Keratinocyte (primary cell): ENCODE measurements around the gene HHIP. TPM values are rescaled to one million over a fixed set of nuclear protein-coding genes. Genes with fewer than 3 reads are reported as not detected.

Experiments
- DNase-seq: peaks from one replicate; pipeline ENCODE4 v3.0.0-alpha.2; 2011; ENCODE audit warnings: low read depth, missing footprints, low spot score
- FAIRE-seq: peaks from 2 replicates; lab custom pipeline; 2011; peaks lifted over from hg19 to GRCh38; lab: Jason Lieb, UNC
- H2AFZ ChIP-seq: 2 replicates; pipeline ENCODE4 v1.6.0; 2012; ENCODE audit warnings: low read length, control low read depth, inconsistent platforms; ENCODE audit not compliant: control insufficient read depth
- H3K27ac ChIP-seq: 2 replicates; pipeline ENCODE4 v1.5.1; 2011; ENCODE audit warnings: low read length; ENCODE audit not compliant: control insufficient read depth, insufficient read depth
- H3K27me3 ChIP-seq: 3 replicates; pipeline ENCODE4 v1.6.0; 2011; ENCODE audit warnings: low read length; ENCODE audit not compliant: control insufficient read depth, insufficient read depth; ENCODE audit errors: extremely low read depth
- H3K36me3 ChIP-seq, 2 experiments: 2 replicates in 1 of 2; 3 replicates in 1 of 2; pipeline ENCODE4 v1.5.1; 2011; ENCODE audit warnings: low read length in 2 of 2, mild to moderate bottlenecking in 1 of 2; ENCODE audit not compliant: control insufficient read depth in 2 of 2, insufficient read depth in 2 of 2; ENCODE audit errors: extremely low read depth in 1 of 2
- H3K4me1 ChIP-seq: 3 replicates; pipeline ENCODE4 v1.5.1; 2011; ENCODE audit warnings: low read length; ENCODE audit not compliant: control insufficient read depth, insufficient read depth; ENCODE audit errors: extremely low read depth
- H3K4me2 ChIP-seq: 3 replicates; pipeline ENCODE4 v1.6.0; 2011; ENCODE audit warnings: low read depth, low read length; ENCODE audit not compliant: control insufficient read depth, insufficient read depth; ENCODE audit errors: extremely low read depth
- H3K4me3 ChIP-seq, 3 experiments: fragments of 200-600 bp in 1 of 3; sonication (generic) in 1 of 3; 2 replicates in 2 of 3; 3 replicates in 1 of 3; pipeline ENCODE4 v1.5.1; 2011 to 2016; ENCODE audit warnings: low read length in 3 of 3, mild to moderate bottlenecking in 3 of 3, control low read depth in 2 of 3, inconsistent platforms in 1 of 3, low read depth in 1 of 3, mixed read lengths in 1 of 3, mixed run types in 1 of 3, moderate library complexity in 1 of 3; ENCODE audit not compliant: control insufficient read depth in 2 of 3, insufficient read depth in 2 of 3; ENCODE audit errors: extremely low read depth in 1 of 3
- H3K79me2 ChIP-seq: 2 replicates; pipeline ENCODE4 v1.6.0; 2012; ENCODE audit warnings: low read length; ENCODE audit not compliant: control insufficient read depth, insufficient read depth
- H3K9ac ChIP-seq: 3 replicates; pipeline ENCODE4 v1.6.0; 2011; ENCODE audit warnings: low read length; ENCODE audit not compliant: control insufficient read depth, insufficient read depth; ENCODE audit errors: extremely low read depth
- H3K9me1 ChIP-seq: 3 replicates; pipeline ENCODE4 v1.6.0; 2011; ENCODE audit warnings: low read length; ENCODE audit not compliant: control insufficient read depth, insufficient read depth; ENCODE audit errors: extremely low read depth
- H3K9me3 ChIP-seq: 2 replicates; pipeline ENCODE4 v1.5.1; 2012; ENCODE audit warnings: low read depth, low read length; ENCODE audit not compliant: control insufficient read depth
- H4K20me1 ChIP-seq: 3 replicates; pipeline ENCODE4 v1.6.0; 2011; ENCODE audit warnings: low read length; ENCODE audit not compliant: control insufficient read depth, insufficient read depth; ENCODE audit errors: extremely low read depth
- EZH2 ChIP-seq: IDR thresholded peaks from one replicate; pipeline ENCODE4 v1.6.1; 2012; ENCODE audit warnings: inconsistent platforms, mild to moderate bottlenecking, low read length, moderate library complexity
- dilution Hi-C: fragments of 300-500 bp; cut with MboI; formaldehyde crosslinking; loops from one replicate; pipeline ENCODE4 v1.7.0; 2020; ENCODE audit warnings: low sequenced_read_pairs; ENCODE audit not compliant: extremely low pct_ligation_motif_present
- polyA plus RNA-seq, 5 experiments: library from polyadenylated mRNA; depleted of rRNA in 3 of 5; stranded (reverse) in 3 of 5; stranded (forward) in 1 of 5; unstranded in 1 of 5; fragments of >200 nt; gene quantifications; 1 replicate in 1 of 5; 2 replicates in 3 of 5; 3 replicates in 1 of 5; pipeline versions ENCODE4 v1.2.1 to v1.2.3, GENCODE V29; 2011 to 2012; ENCODE audit warnings: missing spikeins in 2 of 5, low read depth in 1 of 5, low replicate concordance in 1 of 5
- TF ChIP-seq, protein P1 (sequence below), 3 experiments: IDR thresholded peaks in 1 of 3; conservative IDR thresholded peaks in 1 of 3; optimal IDR thresholded peaks in 1 of 3; 2 replicates in 2 of 3; 3 replicates in 1 of 3; pipeline versions ENCODE3 to v1.5.1; 2011; ENCODE audit warnings: low read length in 3 of 3, mild to moderate bottlenecking in 3 of 3, moderate library complexity in 2 of 3, control low read depth in 1 of 3, inconsistent platforms in 1 of 3; ENCODE audit not compliant: insufficient read depth in 2 of 3; ENCODE audit errors: extremely low read depth in 1 of 3

The HHIP gene
- polyA plus RNA-seq, 1 donor (not counting 4 experiments of a cell fraction or from before 2014, with no cell fraction given): 0.20 TPM

- Histone ChIP-seq H3K9me3 (no peaks in the 10 kb centered on the region), H4K20me1 (no peaks in the 10 kb centered on the region), H3K4me2 (no peak overlapping the region), H2AFZ (no peak overlapping the region), H3K4me1 (peaks cover 9% of the 10 kb centered on the region), H3K36me3 (no peaks in the 10 kb centered on the region), H3K4me3 (no peak overlapping the region), H3K9me1 (no peaks in the 10 kb centered on the region), H3K27ac (no peak overlapping the region), H3K79me2 (no peaks in the 10 kb centered on the region), H3K27me3 (peaks cover 29% of the 10 kb centered on the region), H3K9ac (no peak overlapping the region)
- no peak for TF ChIP-seq EZH2
- TF ChIP-seq, protein P1, sequence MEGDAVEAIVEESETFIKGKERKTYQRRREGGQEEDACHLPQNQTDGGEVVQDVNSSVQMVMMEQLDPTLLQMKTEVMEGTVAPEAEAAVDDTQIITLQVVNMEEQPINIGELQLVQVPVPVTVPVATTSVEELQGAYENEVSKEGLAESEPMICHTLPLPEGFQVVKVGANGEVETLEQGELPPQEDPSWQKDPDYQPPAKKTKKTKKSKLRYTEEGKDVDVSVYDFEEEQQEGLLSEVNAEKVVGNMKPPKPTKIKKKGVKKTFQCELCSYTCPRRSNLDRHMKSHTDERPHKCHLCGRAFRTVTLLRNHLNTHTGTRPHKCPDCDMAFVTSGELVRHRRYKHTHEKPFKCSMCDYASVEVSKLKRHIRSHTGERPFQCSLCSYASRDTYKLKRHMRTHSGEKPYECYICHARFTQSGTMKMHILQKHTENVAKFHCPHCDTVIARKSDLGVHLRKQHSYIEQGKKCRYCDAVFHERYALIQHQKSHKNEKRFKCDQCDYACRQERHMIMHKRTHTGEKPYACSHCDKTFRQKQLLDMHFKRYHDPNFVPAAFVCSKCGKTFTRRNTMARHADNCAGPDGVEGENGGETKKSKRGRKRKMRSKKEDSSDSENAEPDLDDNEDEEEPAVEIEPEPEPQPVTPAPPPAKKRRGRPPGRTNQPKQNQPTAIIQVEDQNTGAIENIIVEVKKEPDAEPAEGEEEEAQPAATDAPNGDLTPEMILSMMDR (optimal IDR thresholded peaks at IDR 0.05 in 1 of 3, IDR thresholded peaks at IDR 0.05 in 1 of 3, conservative IDR thresholded peaks at IDR 0.05 in 1 of 3; ENCODE audit: extremely low read depth in 1 of 3, insufficient read depth in 2 of 3, low read length in 3 of 3): no peak
- dilution Hi-C loops: no loop called here
- FAIRE-seq (no peak), DNase-seq (no peak)
Measured at GRCh38 chr4:144650311-144651005, 4.5 kb downstream of the HHIP start.

GRCh38 chr4:144653781-144654545 is 8.0 kb downstream of the HHIP start:
- dilution Hi-C loops: no loop called here
- FAIRE-seq: no peak
- H3K4me1 ChIP-seq: no peaks in the 10 kb centered on the region
- TF ChIP-seq EZH2: no peak
- TF ChIP-seq, protein P1 (optimal IDR thresholded peaks at IDR 0.05 in 1 of 3, IDR thresholded peaks at IDR 0.05 in 1 of 3, conservative IDR thresholded peaks at IDR 0.05 in 1 of 3; ENCODE audit: extremely low read depth in 1 of 3, insufficient read depth in 2 of 3, low read length in 3 of 3): no peak
- no peak overlapping the region for H3K4me2 ChIP-seq
- no peaks in the 10 kb centered on the region for H3K9me1 ChIP-seq
- H3K9ac ChIP-seq: no peak overlapping the region
- H3K9me3 ChIP-seq: no peaks in the 10 kb centered on the region
- no peaks in the 10 kb centered on the region for H3K36me3 ChIP-seq
- H4K20me1 ChIP-seq: no peaks in the 10 kb centered on the region
- DNase-seq: no peak
- no peak overlapping the region for H3K27ac ChIP-seq
- H3K79me2 ChIP-seq: no peaks in the 10 kb centered on the region
- H3K4me3 ChIP-seq: no peak overlapping the region
- H3K27me3 ChIP-seq: peaks cover 3% of the 10 kb centered on the region
- no peak overlapping the region for H2AFZ ChIP-seq
